ENCODE data around the gene FAT1. TPM values are rescaled to one million over a fixed set of nuclear protein-coding genes. Genes with fewer than 3 reads are reported as not detected.

Gene FAT1
- total RNA-seq, 2 donors from 2014 or later, result 65.9 to 69.5 TPM

GRCh38 chr4:186695392-186695791 is 28.3 kb downstream of the FAT1 start:
- TF ChIP-seq POLR2A (IDR thresholded peaks at IDR 0.05), result no peak
- TF ChIP-seq CTCF (IDR thresholded peaks at IDR 0.05), result no peak
- peaks cover 52% of the 10 kb centered on the region for H3K4me1 ChIP-seq
- DNase-seq, result peak in 1 of 4 donors; percentile 23
- ATAC-seq, result no peak
- no peaks in the 10 kb centered on the region for H3K27me3 ChIP-seq
- WGBS, 2 donors, result 30 to 31% methylated on average over 4 of the region's 4 CpGs
- no peaks in the 10 kb centered on the region for H3K36me3 ChIP-seq (replicated peaks in 1 of 2; ENCODE audit: insufficient read depth in 1 of 2, low read depth in 2 of 2)
- no peak overlapping the region for H3K4me3 ChIP-seq
- no peak overlapping the region for H3K27ac ChIP-seq
- intact Hi-C loops (cut with DNase I), result no loop called here
- H3K9me3 ChIP-seq, result no peaks in the 10 kb centered on the region

- DNase-seq, result no peak
- Histone ChIP-seq H3K36me3 (replicated peaks in 1 of 2; ENCODE audit: insufficient read depth in 1 of 2, low read depth in 2 of 2) (no peaks in the 10 kb centered on the region), H3K4me1 (peaks cover 46% of the 10 kb centered on the region), H3K27me3 (no peaks in the 10 kb centered on the region), H3K9me3 (no peaks in the 10 kb centered on the region), H3K27ac (peak overlapping the region in 2 of 4 donors; percentile 25 to 54), H3K4me3 (no peak overlapping the region)
- 85 to 89% methylated on average over 3 of the region's 3 CpGs for WGBS, 2 donors
- no peak for ATAC-seq
- TF ChIP-seq CTCF (IDR thresholded peaks at IDR 0.05) (no peak), POLR2A (IDR thresholded peaks at IDR 0.05) (no peak)
- intact Hi-C loops (cut with DNase I), result no loop called here
Measured at GRCh38 chr4:186693894-186694293, 29.8 kb downstream of the FAT1 start.

- no peaks in the 10 kb centered on the region for H3K9me3 ChIP-seq
- TF ChIP-seq CTCF (IDR thresholded peaks at IDR 0.05) (no peak), POLR2A (IDR thresholded peaks at IDR 0.05) (no peak)
- peak overlapping the region; percentile 14 to 54 (median 30) for H3K27ac ChIP-seq
- H3K27me3 ChIP-seq, result no peaks in the 10 kb centered on the region
- peak; percentile 69 for ATAC-seq
- intact Hi-C loops (cut with DNase I), result no loop called here
- peaks cover 46% of the 10 kb centered on the region for H3K4me1 ChIP-seq
- WGBS, 2 donors, result 36 to 42% methylated on average over 16 to 17 of the region's 17 CpGs
- H3K36me3 ChIP-seq (replicated peaks in 1 of 2; ENCODE audit: insufficient read depth in 1 of 2, low read depth in 2 of 2), result no peaks in the 10 kb centered on the region
- H3K4me3 ChIP-seq, result no peak overlapping the region
- DNase-seq, result peak; percentile 66 to 85 (median 78)
Measured at GRCh38 chr4:186693159-186693815, 30.4 kb downstream of the FAT1 start.

- intact Hi-C loops (cut with DNase I), result no loop called here
- no peaks in the 10 kb centered on the region for H3K36me3 ChIP-seq (replicated peaks in 1 of 2; ENCODE audit: insufficient read depth in 1 of 2, low read depth in 2 of 2)
- 92 to 93% methylated on average over 5 of the region's 5 CpGs for WGBS, 2 donors
- no peak overlapping the region for H3K4me3 ChIP-seq
- H3K9me3 ChIP-seq, result no peaks in the 10 kb centered on the region
- no peak for ATAC-seq
- peaks cover 45% of the 10 kb centered on the region for H3K4me1 ChIP-seq
- DNase-seq, result no peak
- TF ChIP-seq POLR2A (IDR thresholded peaks at IDR 0.05) (no peak), CTCF (IDR thresholded peaks at IDR 0.05) (no peak)
- no peaks in the 10 kb centered on the region for H3K27me3 ChIP-seq
- H3K27ac ChIP-seq, result no peak overlapping the region
Measured at GRCh38 chr4:186691396-186691795, 32.3 kb downstream of the FAT1 start.

- 62 to 64% methylated on average over 7 of the region's 7 CpGs for WGBS, 2 donors
- peak in 2 of 4 donors; percentile 19 to 23 for DNase-seq
- intact Hi-C loops (cut with DNase I), result no loop called here
Measured at GRCh38 chr4:186689476-186689875, 34.2 kb downstream of the FAT1 start.

More at GRCh38 chr4:186689476-186689875, 34.2 kb downstream of the FAT1 start:
- Histone ChIP-seq H3K27me3 (no peaks in the 10 kb centered on the region), H3K27ac (peak overlapping the region in 3 of 4 donors; percentile 37 to 66 (median 59)), H3K36me3 (replicated peaks in 1 of 2; ENCODE audit: insufficient read depth in 1 of 2, low read depth in 2 of 2) (no peaks in the 10 kb centered on the region), H3K4me3 (no peak overlapping the region), H3K9me3 (no peaks in the 10 kb centered on the region), H3K4me1 (peaks cover 49% of the 10 kb centered on the region)
- ATAC-seq, result peak; percentile 42
- TF ChIP-seq CTCF (IDR thresholded peaks at IDR 0.05) (no peak), POLR2A (IDR thresholded peaks at IDR 0.05) (no peak)

Data from body of pancreas (tissue), 4 donors.